Neural cell (in vitro differentiated cells): Measurements from ENCODE around the gene NELL1. TPM values are rescaled to one million over a fixed set of nuclear protein-coding genes. Genes with fewer than 3 reads are reported as not detected.

ENCODE experiments used
- H2AFZ ChIP-seq: fragments of 200-600, 300-800 bp; sonication (generic), shearing (Covaris generic); 2 replicates; pipeline ENCODE4 v1.6.0; 2014; ENCODE audit warnings: low read depth, mild to moderate bottlenecking, antibody characterized with exemption, low read length, moderate library complexity
- H3F3A ChIP-seq: fragments of 200-600 bp; shearing (Covaris generic); 2 replicates; pipeline ENCODE4 v1.6.1; 2016; ENCODE audit warnings: mild to moderate bottlenecking, moderate library complexity, mixed read lengths, antibody characterized with exemption, low read length; ENCODE audit not compliant: insufficient read depth, poor library complexity, severe bottlenecking
- H3K27ac ChIP-seq: fragments of 200-600, 300-800 bp; sonication (generic), shearing (Covaris generic); 2 replicates; pipeline ENCODE4 v1.5.1; 2014; ENCODE audit warnings: mild to moderate bottlenecking, low read length, moderate library complexity
- H3K27me3 ChIP-seq: fragments of 300-800, 200-600 bp; sonication (generic), shearing (Covaris generic); 2 replicates; pipeline ENCODE4 v1.6.0; 2014; ENCODE audit warnings: mild to moderate bottlenecking, low read depth, low read length, moderate library complexity; ENCODE audit not compliant: insufficient read depth
- H3K36me3 ChIP-seq: fragments of 300-800, 200-600 bp; sonication (generic), shearing (Covaris generic); 2 replicates; pipeline ENCODE4 v1.5.1; 2014; ENCODE audit warnings: mild to moderate bottlenecking, antibody characterized with exemption, low read length, moderate library complexity; ENCODE audit not compliant: insufficient read depth
- H3K4me2 ChIP-seq: fragments of 300-800, 200-600 bp; sonication (generic), shearing (Covaris generic); 2 replicates; pipeline ENCODE4 v1.6.0; 2014; ENCODE audit warnings: mild to moderate bottlenecking, low read length
- H3K4me3 ChIP-seq: fragments of 300-800, 200-600 bp; sonication (generic), shearing (Covaris generic); 2 replicates; pipeline ENCODE4 v1.5.1; 2014; ENCODE audit warnings: mild to moderate bottlenecking, low read length, moderate library complexity
- H3K79me2 ChIP-seq: fragments of 200-600 bp; shearing (Covaris generic); replicated peaks from 2 replicates; pipeline ENCODE4 v1.6.0; 2014; ENCODE audit warnings: mild to moderate bottlenecking, low read length, moderate library complexity; ENCODE audit not compliant: insufficient read depth
- H3K9ac ChIP-seq: fragments of 300-800, 200-600 bp; sonication (generic), shearing (Covaris generic); 2 replicates; pipeline ENCODE4 v1.6.1; 2016; ENCODE audit warnings: mild to moderate bottlenecking, low read length, mixed read lengths
- H3K9me2 ChIP-seq: fragments of 200-600 bp; shearing (Covaris generic); 2 replicates; pipeline ENCODE4 v1.6.1; 2016; ENCODE audit warnings: mild to moderate bottlenecking, low read length, mixed read lengths; ENCODE audit not compliant: insufficient read depth
- H3K9me3 ChIP-seq: fragments of 200-600, 300-800 bp; sonication (generic), shearing (Covaris generic); 2 replicates; pipeline ENCODE4 v1.6.1; 2016; ENCODE audit warnings: mild to moderate bottlenecking, mixed run types, low read length, moderate library complexity, mixed read lengths
- H4K20me1 ChIP-seq: fragments of 200-600 bp; shearing (Covaris generic); 2 replicates; pipeline ENCODE4 v1.6.1; 2016; ENCODE audit warnings: mild to moderate bottlenecking, mixed run types; ENCODE audit not compliant: insufficient read depth
- CTCF ChIP-seq: fragments of 450-650 bp; IDR thresholded peaks from 2 replicates; pipeline ENCODE4 v1.5.1; 2014; ENCODE audit warnings: antibody characterized with exemption, mild to moderate bottlenecking, moderate library complexity; ENCODE audit not compliant: poor library complexity, severe bottlenecking
- EP300 ChIP-seq: fragments of 450-650 bp; conservative IDR thresholded peaks from 2 replicates; pipeline ENCODE4 v1.6.1; 2014; ENCODE audit warnings: antibody characterized with exemption, mild to moderate bottlenecking, moderate library complexity; ENCODE audit not compliant: poor library complexity, severe bottlenecking
- EZH2 ChIP-seq: fragments of 200-600, 300-800 bp; shearing (Covaris generic), sonication (generic); IDR thresholded peaks from 2 replicates; pipeline ENCODE4 v1.6.1; 2014; ENCODE audit warnings: antibody characterized with exemption, low read length, borderline replicate concordance, mild to moderate bottlenecking; ENCODE audit not compliant: insufficient read depth, poor library complexity, severe bottlenecking
- MXI1 ChIP-seq: fragments of 450-650 bp; conservative IDR thresholded peaks from 2 replicates; pipeline ENCODE4 v1.6.1; 2014; ENCODE audit warnings: antibody characterized with exemption, mild to moderate bottlenecking; ENCODE audit not compliant: poor library complexity, severe bottlenecking
- POLR2AphosphoS5 ChIP-seq: IDR thresholded peaks from 2 replicates; pipeline ENCODE4 v1.6.1; 2012
- RAD21 ChIP-seq: fragments of 450-650 bp; conservative IDR thresholded peaks from 2 replicates; pipeline ENCODE4 v1.6.1; 2014; ENCODE audit warnings: antibody characterized with exemption, mild to moderate bottlenecking, moderate library complexity
- REST ChIP-seq: IDR thresholded peaks from 2 replicates; pipeline ENCODE4 v1.6.1; 2012; ENCODE audit warnings: borderline replicate concordance
- SMC3 ChIP-seq: fragments of 450-650 bp; conservative IDR thresholded peaks from 2 replicates; pipeline ENCODE4 v1.6.1; 2014; ENCODE audit warnings: antibody characterized with exemption, mild to moderate bottlenecking, moderate library complexity; ENCODE audit not compliant: poor library complexity
- TAF1 ChIP-seq: IDR thresholded peaks from 2 replicates; pipeline ENCODE4 v1.6.1; 2012; ENCODE audit warnings: low read depth
- polyA plus RNA-seq: library from polyadenylated mRNA; depleted of rRNA; stranded (reverse); fragments of >200 nt; gene quantifications from 2 replicates; pipeline ENCODE4 v1.2.3, GENCODE V29; 2014

NELL1 gene
- polyA plus RNA-seq, 1 donor from 2014 or later, result 70.4 TPM

GRCh38 chr11:20621679-20622078 lies 47.7 kb upstream of the NELL1 start:
- no peaks in the 10 kb centered on the region for H3K79me2 ChIP-seq
- H3F3A ChIP-seq, result no peaks in the 10 kb centered on the region
- no peaks in the 10 kb centered on the region for H3K9me3 ChIP-seq
- peak; percentile 9 for TF ChIP-seq POLR2AphosphoS5
- no peak for TF ChIP-seq RAD21
- peak; percentile 18 for TF ChIP-seq REST
- no peaks in the 10 kb centered on the region for H4K20me1 ChIP-seq
- H3K4me3 ChIP-seq, result peak overlapping the region; percentile 31
- H3K9me2 ChIP-seq, result no peaks in the 10 kb centered on the region
- H3K9ac ChIP-seq, result no peak overlapping the region
- no peak overlapping the region for H2AFZ ChIP-seq
- H3K27me3 ChIP-seq, result no peaks in the 10 kb centered on the region
- no peaks in the 10 kb centered on the region for H3K36me3 ChIP-seq
- no peak overlapping the region for H3K4me2 ChIP-seq
- H3K27ac ChIP-seq, result no peak overlapping the region

- H2AFZ ChIP-seq, result no peak overlapping the region
These were observed 46.1 kb upstream of the NELL1 start for GRCh38 chr11:20623252-20623651.

GRCh38 chr11:20626279-20626678 lies 43.1 kb upstream of the NELL1 start:
- Histone ChIP-seq H3F3A (no peaks in the 10 kb centered on the region), H3K79me2 (no peaks in the 10 kb centered on the region), H3K9me3 (no peaks in the 10 kb centered on the region), H3K4me2 (no peak overlapping the region), H3K27me3 (no peaks in the 10 kb centered on the region), H3K9ac (no peak overlapping the region), H3K27ac (no peak overlapping the region), H3K36me3 (no peaks in the 10 kb centered on the region), H3K9me2 (no peaks in the 10 kb centered on the region), H2AFZ (no peak overlapping the region), H4K20me1 (no peaks in the 10 kb centered on the region), H3K4me3 (no peak overlapping the region)
- TF ChIP-seq POLR2AphosphoS5 (no peak), TAF1 (no peak), EZH2 (no peak), REST (no peak), SMC3 (no peak), EP300 (no peak), MXI1 (no peak), CTCF (no peak), RAD21 (no peak)

More at GRCh38 chr11:20623252-20623651, 46.1 kb upstream of the NELL1 start:
- Histone ChIP-seq H3K27ac (no peak overlapping the region), H4K20me1 (no peaks in the 10 kb centered on the region), H3K4me3 (no peak overlapping the region), H3F3A (no peaks in the 10 kb centered on the region), H3K9me2 (no peaks in the 10 kb centered on the region), H3K79me2 (no peaks in the 10 kb centered on the region), H3K9me3 (no peaks in the 10 kb centered on the region), H3K4me2 (no peak overlapping the region), H3K9ac (no peak overlapping the region), H3K36me3 (no peaks in the 10 kb centered on the region), H3K27me3 (no peaks in the 10 kb centered on the region)
- TF ChIP-seq EP300 (no peak), POLR2AphosphoS5 (no peak), TAF1 (no peak)
